NCI-H2081 (cell line): ENCODE data around the gene LRP3.
A peak's percentile ranks its signal among the peaks of the same experiment; 100 is the strongest.
"Not testable (repeated sequence)": the region's sequence is repeated elsewhere in the genome, so short reads cannot be mapped to it uniquely, and the experiment has no call there.

Experiments
- DNase-seq, 2 experiments: peaks; one replicate each; lab custom pipeline; 2025; lab: John Stamatoyannopoulos, UW

Gene LRP3

GRCh38 chr19:33193865-33194362 is at the start of gene LRP3:
LRP3 (plus strand) TSS chr19:33194330; CDS start chr19:33194786, 456 bp downstream.
- peak; percentile 56 to 68 for DNase-seq

DNA sequence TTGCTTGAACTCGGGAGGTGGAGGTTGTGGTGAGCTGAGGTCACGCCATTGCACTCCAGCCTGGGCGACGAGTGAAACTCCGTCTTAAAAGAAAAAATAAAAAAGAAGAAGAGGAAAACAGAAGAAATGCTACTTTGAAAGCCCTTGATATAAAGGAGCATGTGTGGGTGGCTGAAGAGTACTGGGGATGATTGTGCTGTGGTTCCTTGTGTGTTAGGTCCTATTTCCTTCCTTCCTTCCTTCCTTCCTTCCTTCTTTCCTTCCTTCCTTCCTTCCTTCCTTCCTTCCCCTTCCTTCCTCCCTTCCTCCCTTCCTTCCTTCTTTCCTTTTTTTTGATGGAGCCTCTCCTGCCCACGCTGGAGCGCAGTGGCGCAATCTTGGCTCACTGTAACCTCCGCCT is 47.9 kb upstream of the LRP3 start:
- no peak for DNase-seq

DNA sequence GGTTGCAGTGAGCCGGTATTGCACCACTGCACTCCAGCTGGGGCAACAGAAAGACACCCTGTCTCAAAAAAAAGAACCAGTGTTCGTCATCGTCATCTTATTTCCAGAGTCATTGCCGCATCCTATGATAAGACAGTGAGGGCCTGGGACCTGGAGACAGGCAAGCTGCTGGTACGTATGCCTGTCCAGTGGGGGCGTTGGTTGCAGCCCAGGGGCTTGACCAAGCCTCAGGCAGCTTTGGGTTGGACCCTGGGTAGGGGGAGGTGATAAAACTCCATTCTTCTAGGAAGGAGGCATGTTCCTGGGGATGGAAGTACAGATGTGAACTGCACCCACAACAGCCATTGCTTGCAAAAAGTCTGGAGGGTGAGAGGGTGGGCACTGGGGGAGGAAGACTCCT is 46.6 kb upstream of the LRP3 start:
- no peak for DNase-seq

DNA sequence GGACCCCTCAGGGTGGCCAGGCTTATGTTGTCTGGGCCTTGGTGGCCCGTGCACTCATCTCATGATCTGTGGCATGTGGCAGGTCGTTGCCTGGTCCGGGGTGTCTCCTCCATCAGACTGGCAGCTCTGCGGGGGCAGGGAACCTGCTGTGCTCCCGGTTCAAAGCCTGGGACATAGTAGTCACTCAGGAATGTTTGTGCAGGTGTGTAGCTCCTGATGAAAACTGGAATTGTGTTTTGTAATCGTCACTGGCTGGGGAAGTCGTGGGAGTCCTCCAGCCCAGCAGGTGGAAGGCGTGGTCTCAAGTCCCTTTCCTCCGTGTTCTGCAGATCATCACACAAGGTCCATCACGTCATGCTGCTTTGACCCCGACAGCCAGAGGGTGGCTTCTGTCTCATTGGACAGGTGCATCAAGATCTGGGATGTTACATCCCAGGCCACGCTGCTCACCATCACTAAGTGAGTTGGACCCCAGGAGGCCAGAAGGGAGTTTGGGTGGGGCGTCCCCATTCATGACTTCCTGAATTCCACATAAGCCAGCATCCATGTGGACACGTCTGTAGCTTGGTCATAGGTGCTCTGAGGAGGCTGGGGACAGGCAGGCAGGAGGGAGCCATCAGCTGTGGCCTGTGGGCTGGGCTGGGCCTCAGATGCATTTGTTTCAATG is 43.1 kb upstream of the LRP3 start:
- DNase-seq, result no peak

DNA sequence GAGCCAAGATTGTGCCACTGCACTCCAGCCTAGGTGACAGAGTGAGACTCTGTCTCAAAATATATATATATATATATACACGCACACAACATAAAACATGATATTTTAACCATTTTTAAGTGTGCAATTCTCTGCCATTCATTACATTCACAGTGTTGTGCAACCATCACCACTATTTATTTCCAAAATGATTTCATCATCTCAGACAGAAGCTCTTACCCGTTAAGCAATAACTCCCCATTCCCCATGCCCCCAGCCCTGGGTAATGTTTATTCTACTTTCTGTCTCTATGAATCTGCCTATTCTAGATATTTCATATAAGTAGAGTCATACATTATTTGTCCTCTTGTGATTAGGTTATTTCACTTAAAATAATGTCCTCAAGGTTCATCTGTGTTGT is 42.0 kb upstream of the LRP3 start:
- DNase-seq, result no peak

DNA sequence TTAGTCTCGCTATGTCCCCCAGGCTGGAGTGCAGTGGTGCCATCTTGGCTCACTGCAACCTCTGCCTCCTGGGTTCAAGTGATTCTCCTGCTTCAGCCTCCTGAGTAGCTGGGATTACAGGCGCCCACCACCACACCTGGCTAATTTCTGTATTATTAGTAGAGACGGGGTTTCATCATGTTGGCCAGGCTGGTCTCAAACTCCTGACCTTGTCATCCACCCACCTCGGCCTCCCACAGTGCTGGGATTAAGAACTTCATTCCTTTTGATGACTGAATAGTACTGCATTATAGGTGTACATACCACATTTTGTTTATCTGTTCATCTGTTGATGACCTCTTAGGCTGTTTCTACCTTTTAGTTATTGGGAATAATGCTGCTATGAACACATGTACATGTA is 41.5 kb upstream of the LRP3 start:
- DNase-seq, result not testable (repeated sequence)

DNA sequence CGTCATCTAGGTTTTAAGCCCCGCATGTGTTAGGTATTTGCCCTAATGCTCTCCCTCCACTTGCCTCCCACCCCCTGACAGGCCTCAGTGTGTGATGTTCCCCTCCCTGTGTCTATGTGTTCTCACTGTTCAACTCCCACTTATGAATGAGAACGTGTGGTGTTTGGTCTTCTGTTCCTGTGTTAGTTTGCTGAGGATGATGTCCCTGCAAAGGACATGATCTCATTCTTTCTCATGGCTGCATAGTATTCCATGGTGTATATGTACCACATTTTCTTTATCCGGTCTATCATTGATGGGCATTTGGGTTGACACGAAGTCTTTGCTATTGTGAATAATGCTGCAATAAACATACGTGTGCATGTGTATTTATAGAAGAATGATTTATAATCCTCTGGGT is 39.8 kb upstream of the LRP3 start:
- DNase-seq, result not testable (repeated sequence)

- no peak for DNase-seq
Measured at GRCh38 chr19:33156334-33156733, 37.8 kb upstream of the LRP3 start.

- no peak for DNase-seq
Measured at GRCh38 chr19:33157906-33158305, 36.2 kb upstream of the LRP3 start.

- DNase-seq, result no peak
Measured at GRCh38 chr19:33158365-33158764, 35.8 kb upstream of the LRP3 start.

DNA sequence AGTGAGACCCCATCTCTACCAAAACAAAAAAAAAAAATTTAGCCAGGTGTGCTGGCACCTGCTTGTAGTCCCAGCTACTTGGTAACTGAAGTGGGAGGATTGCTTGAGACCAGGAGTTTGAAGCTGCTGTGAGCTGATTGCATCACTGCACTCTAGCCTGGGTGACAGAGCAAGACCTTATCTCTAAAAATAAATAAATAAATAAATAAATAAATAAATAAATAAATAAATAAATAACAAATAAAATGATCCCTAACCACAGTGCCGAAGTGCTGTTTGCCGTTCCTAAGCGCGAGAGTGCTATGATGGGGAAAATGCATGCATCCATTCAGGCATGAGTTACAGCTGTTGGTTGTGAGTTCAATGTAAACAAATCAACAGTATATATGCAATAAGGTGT is 35.0 kb upstream of the LRP3 start:
- no peak for DNase-seq

DNA sequence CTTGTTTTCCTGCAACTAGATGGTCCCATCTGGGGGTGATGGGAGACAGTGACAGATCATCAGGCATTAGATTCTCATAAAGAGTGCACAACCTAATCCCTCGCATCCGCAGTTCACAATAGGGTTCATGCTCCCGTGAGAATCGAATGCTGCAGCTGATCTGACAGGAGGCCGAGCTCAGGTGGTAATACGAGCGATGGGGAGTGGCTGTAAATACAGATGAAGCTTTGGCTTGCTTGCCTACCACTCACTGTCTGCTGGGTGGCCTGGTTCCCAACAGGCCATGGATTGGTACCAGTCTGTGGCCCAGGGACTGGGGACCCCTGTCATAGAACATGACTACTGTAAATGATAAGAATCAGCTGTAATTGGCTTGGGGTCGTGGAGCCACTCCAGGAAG is 34.2 kb upstream of the LRP3 start:
- no peak for DNase-seq

DNA sequence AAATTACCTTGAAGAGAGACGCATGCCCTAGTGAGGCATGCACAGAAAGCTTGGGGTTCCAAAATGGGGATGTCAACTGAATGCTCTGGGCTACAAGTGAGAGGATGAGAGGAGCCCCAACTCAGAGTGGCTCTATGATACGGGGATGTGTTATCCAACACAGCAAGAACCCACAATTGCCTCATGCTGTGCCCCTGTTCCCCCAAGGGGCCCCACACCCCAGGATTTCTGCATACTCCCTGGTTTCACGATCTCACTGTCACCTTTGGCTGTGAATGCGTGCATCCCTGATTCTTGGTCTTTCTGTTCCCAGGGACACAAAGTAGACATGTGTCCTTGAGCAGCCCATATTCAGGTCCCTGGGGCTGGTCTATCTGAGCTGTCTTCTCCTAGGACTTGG is 32.9 kb upstream of the LRP3 start:
- no peak for DNase-seq

DNA sequence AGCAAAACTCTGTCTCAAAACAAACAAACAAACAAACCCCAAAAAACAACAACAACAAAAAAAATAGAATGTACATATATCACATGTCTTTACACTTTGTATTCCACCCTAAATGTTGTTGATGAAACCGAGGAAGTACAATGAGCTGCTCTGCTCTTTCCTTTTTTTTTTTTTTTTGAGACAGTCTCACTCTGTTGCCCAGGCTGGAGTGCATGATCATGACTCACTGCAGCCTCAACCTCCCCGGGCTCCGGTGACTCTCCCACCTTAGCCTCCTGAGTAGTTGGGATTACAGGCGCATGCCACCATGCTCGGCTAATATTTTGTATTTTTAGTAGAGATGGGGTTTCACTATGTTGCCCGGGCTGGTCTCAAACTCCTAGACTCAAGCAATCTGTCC is 30.6 kb upstream of the LRP3 start:
- no peak for DNase-seq

GRCh38 chr19:33166037-33166436 is 28.1 kb upstream of the LRP3 start:
- not testable (repeated sequence) for DNase-seq

DNA sequence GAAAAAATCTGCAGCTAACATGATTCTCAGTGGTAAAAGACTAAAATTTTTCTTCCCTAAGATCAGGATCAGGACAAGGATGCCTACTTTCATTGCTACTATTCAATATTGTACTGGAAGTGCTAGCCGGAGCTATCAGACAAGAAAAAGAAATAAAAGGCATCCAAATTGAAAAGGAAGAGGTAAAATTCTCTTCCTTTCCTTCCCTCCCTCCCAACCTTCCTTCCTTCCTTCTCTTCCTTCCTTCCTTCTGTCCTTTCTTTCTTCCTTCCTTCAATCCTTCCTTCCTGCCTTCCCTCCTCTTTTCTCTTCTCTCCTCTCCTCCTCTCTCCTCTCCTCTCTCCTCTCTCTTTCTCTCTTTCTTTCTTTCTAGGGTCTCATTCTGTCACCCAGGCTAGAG is 26.7 kb upstream of the LRP3 start:
- no peak for DNase-seq

DNA sequence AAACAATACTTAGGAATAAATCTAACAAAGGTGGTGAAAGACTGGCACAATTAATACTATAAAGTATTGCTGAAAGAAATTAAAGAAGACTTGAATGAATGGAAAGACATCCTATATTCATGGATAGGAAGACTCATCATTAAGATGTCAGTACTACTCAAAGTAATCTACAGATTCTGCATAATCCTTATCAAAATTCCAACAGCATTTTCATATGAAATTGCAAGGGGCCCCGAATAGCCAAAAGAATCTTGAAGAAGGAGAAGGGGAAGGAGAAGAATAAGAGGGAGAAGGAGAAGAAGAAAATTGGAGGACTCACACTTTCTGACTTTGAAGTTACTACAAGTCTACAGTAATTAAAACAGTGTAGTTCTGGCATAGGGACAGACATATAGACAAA is 25.6 kb upstream of the LRP3 start:
- DNase-seq, result no peak

DNA sequence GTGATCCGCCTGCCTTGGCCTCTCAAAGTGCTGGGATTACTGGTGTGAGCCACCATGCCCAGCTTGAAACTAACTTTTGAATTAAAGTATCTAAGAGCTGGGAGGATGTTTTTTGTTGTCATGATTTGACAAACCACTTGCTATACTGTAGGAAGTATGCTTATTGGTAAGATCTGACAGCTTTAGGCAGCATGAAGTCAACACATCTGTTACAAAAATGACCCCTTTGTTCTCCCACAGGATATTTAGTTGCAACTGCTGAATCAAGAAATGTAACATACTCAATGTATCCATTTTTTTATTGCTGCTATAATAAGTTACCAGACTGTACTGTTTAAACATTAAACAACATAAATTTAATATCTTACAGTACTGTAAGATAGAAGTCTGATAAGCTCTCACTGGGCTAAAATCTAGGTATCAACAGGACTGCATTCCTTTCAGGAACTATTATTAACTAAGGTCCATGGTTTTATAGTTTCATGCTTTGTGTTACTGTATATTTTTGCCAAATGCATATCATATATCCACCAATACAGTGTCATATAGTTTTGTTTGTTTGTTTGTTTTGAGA is 22.8 kb upstream of the LRP3 start:
- DNase-seq, result no peak

GRCh38 chr19:33171916-33172359 is 22.2 kb upstream of the LRP3 start:
- no peak for DNase-seq

DNA sequence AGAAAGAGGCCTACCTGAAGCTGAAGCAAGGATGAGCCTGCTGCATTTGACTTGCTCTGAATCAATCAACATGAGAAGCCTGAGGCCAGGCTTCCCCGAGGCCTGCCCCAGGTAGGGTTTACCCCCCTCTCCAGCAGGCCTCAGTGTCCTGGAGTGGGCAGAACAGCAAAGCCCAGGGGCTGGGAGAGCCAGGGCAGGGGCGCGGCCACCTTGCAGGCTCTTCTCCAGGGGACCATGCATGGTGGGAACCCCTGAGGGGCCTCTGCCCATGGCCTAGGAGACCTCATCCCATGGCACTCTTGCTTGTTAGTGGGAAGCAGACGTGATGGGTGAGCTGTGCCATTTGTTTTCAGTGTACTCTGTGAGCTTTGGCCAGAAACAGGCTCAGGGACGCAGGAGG is 19.9 kb upstream of the LRP3 start:
- no peak for DNase-seq

- DNase-seq, result no peak
Measured at GRCh38 chr19:33175156-33175782, 18.9 kb upstream of the LRP3 start.

GRCh38 chr19:33175886-33176669 is 18.1 kb upstream of the LRP3 start:
- DNase-seq, result no peak
